ENCODE results near the gene DNAH2. TPM values are rescaled to one million over a fixed set of nuclear protein-coding genes. Genes with fewer than 3 reads are reported as not detected.
"Not testable (repeated sequence)": the region's sequence is repeated elsewhere in the genome, so short reads cannot be mapped to it uniquely, and the experiment has no call there.

The DNAH2 gene
- polyA plus RNA-seq, 1 of the 3 experiments (the other 2 are of a cell fraction), result 0.13 TPM

DNA sequence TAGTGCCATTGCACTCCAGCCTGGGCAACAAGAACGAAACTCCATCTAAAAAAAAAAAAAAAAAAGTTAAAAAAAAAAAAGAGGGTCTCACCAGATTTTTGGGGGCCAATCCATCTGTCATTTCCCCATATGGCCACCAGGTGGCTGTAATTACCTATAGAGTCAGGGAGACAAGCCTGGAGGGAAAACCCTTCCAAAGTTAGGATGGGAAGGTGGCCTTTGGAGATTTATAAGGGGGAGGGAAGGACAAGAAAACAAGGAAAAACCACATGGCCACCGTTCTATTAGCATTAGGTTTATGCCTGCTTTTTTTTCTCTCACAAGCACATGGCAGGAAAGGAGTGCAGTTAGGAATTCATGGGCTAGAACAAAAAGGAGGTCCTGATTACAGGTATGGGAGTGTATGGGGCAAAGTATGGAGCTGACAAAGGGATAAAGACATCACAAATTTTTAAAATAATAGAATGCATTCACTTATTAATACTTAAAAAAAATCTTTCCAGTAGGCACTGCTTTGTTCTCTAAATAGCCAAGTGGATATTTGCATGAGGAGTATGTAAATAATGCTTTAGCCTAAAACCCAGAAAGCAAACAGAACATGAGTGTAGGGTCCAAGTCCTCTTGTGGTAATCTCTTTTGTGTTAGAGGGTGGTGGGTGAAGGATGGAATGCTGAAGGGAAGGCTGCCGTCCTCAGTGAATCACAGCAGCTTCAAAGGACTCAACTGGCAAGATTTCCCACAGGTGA is 145.3 kb downstream of the DNAH2 start:
- H2AFZ ChIP-seq (ENCODE audit: low read depth), result no peak overlapping the region
- no peak overlapping the region for H3K9ac ChIP-seq
- H3K27me3 ChIP-seq (ENCODE audit: insufficient read depth), result no peaks in the 10 kb centered on the region
- H3F3A ChIP-seq (replicated peaks; ENCODE audit: insufficient read depth), result peaks cover 7% of the 10 kb centered on the region
- peaks cover 13 to 25% of the 10 kb centered on the region in 2 experiments for H3K36me3 ChIP-seq (replicated peaks in 1 of 2; ENCODE audit: control insufficient read depth in 1 of 2, insufficient read depth in 2 of 2, low read length in 1 of 2)
- peaks cover 15% of the 10 kb centered on the region for H3K79me2 ChIP-seq (ENCODE audit: insufficient read depth)
- H4K20me1 ChIP-seq (ENCODE audit: insufficient read depth), result no peaks in the 10 kb centered on the region
- peak overlapping the region in 1 of 2 experiments; percentile 39; a peak in 1 of 4 replicates for H3K27ac ChIP-seq (ENCODE audit: low read depth in 2 of 2, low read length in 1 of 2)
- H3K9me2 ChIP-seq, result no peaks in the 10 kb centered on the region
- H3K9me3 ChIP-seq, result no peaks in the 10 kb centered on the region
- no peak overlapping the region for H3K4me2 ChIP-seq
- WGBS (ENCODE audit: low lambda C conversion rate), result 34% methylated on average over 3 of the region's 3 CpGs
- H3K4me3 ChIP-seq (ENCODE audit: low read depth in 2 of 2, low read length in 1 of 2), result no peak overlapping the region; a peak in 1 of 4 replicates
- ChIA-PET POLR2A (interaction anchor here (1.2 kb wide), 1 partner anchor 40 kb away, joined by 3 read pairs; no protein-coding TSS in a partner anchor), CTCF (interaction anchor here (0.5 to 9.9 kb wide), 30 partner anchors 8 to 196 kb away, joined by 3 to 143 read pairs (median 5); partner anchors contain the start of genes CHD3 and RNF227)
- H3K4me1 ChIP-seq (ENCODE audit: control insufficient read depth in 1 of 2, insufficient read depth in 2 of 2, low read depth in 1 of 2, low read length in 1 of 2), result peaks cover 9 to 19% of the 10 kb centered on the region in 2 experiments; a peak in 2 of 4 replicates
- DNase-seq, result peak; percentile 71
- TF ChIP-seq, protein P1, sequence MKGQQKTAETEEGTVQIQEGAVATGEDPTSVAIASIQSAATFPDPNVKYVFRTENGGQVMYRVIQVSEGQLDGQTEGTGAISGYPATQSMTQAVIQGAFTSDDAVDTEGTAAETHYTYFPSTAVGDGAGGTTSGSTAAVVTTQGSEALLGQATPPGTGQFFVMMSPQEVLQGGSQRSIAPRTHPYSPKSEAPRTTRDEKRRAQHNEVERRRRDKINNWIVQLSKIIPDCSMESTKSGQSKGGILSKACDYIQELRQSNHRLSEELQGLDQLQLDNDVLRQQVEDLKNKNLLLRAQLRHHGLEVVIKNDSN (IDR thresholded peaks at IDR 0.05; ENCODE audit: borderline replicate concordance, low read depth), result no peak
- TF ChIP-seq TEAD4 (IDR thresholded peaks at IDR 0.05; ENCODE audit: borderline replicate concordance, insufficient read depth), result no peak
- no peak for TF ChIP-seq YY1 (IDR thresholded peaks at IDR 0.05; ENCODE audit: low read depth)
- no peak for TF ChIP-seq FOXJ3 (CRISPR knock-in tag; IDR thresholded peaks at IDR 0.05)
- no peak for TF ChIP-seq NRF1 (IDR thresholded peaks at IDR 0.05; ENCODE audit: low read depth, low read length)
- TF ChIP-seq CHD2 (IDR thresholded peaks at IDR 0.05; ENCODE audit: low read length, partially characterized antibody), result no peak
- TF ChIP-seq JUND (IDR thresholded peaks at IDR 0.05), result no peak
- no peak for TF ChIP-seq FOXM1 (IDR thresholded peaks at IDR 0.05; ENCODE audit: low read depth)
- TF ChIP-seq, protein P2, sequence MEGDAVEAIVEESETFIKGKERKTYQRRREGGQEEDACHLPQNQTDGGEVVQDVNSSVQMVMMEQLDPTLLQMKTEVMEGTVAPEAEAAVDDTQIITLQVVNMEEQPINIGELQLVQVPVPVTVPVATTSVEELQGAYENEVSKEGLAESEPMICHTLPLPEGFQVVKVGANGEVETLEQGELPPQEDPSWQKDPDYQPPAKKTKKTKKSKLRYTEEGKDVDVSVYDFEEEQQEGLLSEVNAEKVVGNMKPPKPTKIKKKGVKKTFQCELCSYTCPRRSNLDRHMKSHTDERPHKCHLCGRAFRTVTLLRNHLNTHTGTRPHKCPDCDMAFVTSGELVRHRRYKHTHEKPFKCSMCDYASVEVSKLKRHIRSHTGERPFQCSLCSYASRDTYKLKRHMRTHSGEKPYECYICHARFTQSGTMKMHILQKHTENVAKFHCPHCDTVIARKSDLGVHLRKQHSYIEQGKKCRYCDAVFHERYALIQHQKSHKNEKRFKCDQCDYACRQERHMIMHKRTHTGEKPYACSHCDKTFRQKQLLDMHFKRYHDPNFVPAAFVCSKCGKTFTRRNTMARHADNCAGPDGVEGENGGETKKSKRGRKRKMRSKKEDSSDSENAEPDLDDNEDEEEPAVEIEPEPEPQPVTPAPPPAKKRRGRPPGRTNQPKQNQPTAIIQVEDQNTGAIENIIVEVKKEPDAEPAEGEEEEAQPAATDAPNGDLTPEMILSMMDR (IDR thresholded peaks at IDR 0.05), result peak; percentile 87
- TF ChIP-seq MXI1 (IDR thresholded peaks at IDR 0.05; ENCODE audit: low read depth, low read length), result peak; percentile 74
- no peak for TF ChIP-seq SIN3A (IDR thresholded peaks at IDR 0.05; ENCODE audit: borderline replicate concordance, low read depth, low read length)
- no peak for TF ChIP-seq USF2 (IDR thresholded peaks at IDR 0.05; ENCODE audit: borderline replicate concordance, low read depth, low read length)
- TF ChIP-seq EP300 (IDR thresholded peaks at IDR 0.05; ENCODE audit: borderline replicate concordance in 1 of 2, low read depth in 1 of 2, low read length in 1 of 2), result no peak
- no peak for TF ChIP-seq GABPA (IDR thresholded peaks at IDR 0.05; ENCODE audit: low read depth)
- TF ChIP-seq REST (IDR thresholded peaks at IDR 0.05; ENCODE audit: low read depth, low read length), result no peak
- no peak for TF ChIP-seq RCOR1 (IDR thresholded peaks at IDR 0.05; ENCODE audit: low read length)
- peak; percentile 84 for TF ChIP-seq SMC3 (IDR thresholded peaks at IDR 0.05; ENCODE audit: low read depth, low read length)
- TF ChIP-seq FOSL2 (IDR thresholded peaks at IDR 0.05; ENCODE audit: borderline replicate concordance, low read depth), result no peak
- peak; percentile 87 for TF ChIP-seq RAD21 (IDR thresholded peaks at IDR 0.05; ENCODE audit: low read length)
- TF ChIP-seq MAX (IDR thresholded peaks at IDR 0.05; ENCODE audit: low read depth), result no peak
- TF ChIP-seq ELF1 (IDR thresholded peaks at IDR 0.05), result no peak
- TF ChIP-seq TCF12 (IDR thresholded peaks at IDR 0.05), result no peak

- not testable (repeated sequence) for H3F3A ChIP-seq (replicated peaks; ENCODE audit: insufficient read depth); DNase-seq; H4K20me1 ChIP-seq (ENCODE audit: insufficient read depth); H2AFZ ChIP-seq (ENCODE audit: low read depth); H3K27me3 ChIP-seq (ENCODE audit: insufficient read depth); H3K9me3 ChIP-seq; H3K4me3 ChIP-seq (ENCODE audit: low read depth in 2 of 2, low read length in 1 of 2); H3K4me2 ChIP-seq; H3K27ac ChIP-seq (ENCODE audit: low read depth in 2 of 2, low read length in 1 of 2); H3K9me2 ChIP-seq; H3K79me2 ChIP-seq (ENCODE audit: insufficient read depth); H3K9ac ChIP-seq; H3K4me1 ChIP-seq (ENCODE audit: control insufficient read depth in 1 of 2, insufficient read depth in 2 of 2, low read depth in 1 of 2, low read length in 1 of 2)
- ChIA-PET CTCF (interaction anchor here (1.0 to 9.9 kb wide), 12 partner anchors 10 to 209 kb away, joined by 3 to 143 read pairs (median 8); no protein-coding TSS in a partner anchor), POLR2A (interaction anchor here (0.6 to 0.7 kb wide), 2 partner anchors 48 to 215 kb away, joined by 3 to 4 read pairs; no protein-coding TSS in a partner anchor)
- peaks cover 13 to 28% of the 10 kb centered on the region in 2 experiments for H3K36me3 ChIP-seq (replicated peaks in 1 of 2; ENCODE audit: control insufficient read depth in 1 of 2, insufficient read depth in 2 of 2, low read length in 1 of 2)
- 84% methylated on average over 5 of the region's 5 CpGs for WGBS (ENCODE audit: low lambda C conversion rate)
Measured at GRCh38 chr17:7864384-7864783, 146.8 kb downstream of the DNAH2 start.

All from SK-N-SH (cell line).